Measurements from ENCODE around the gene SIRT2.

GRCh38 chr19:38920602-38921419 lies 21.4 kb upstream of the SIRT2 start:
- TF ChIP-seq, protein P1, sequence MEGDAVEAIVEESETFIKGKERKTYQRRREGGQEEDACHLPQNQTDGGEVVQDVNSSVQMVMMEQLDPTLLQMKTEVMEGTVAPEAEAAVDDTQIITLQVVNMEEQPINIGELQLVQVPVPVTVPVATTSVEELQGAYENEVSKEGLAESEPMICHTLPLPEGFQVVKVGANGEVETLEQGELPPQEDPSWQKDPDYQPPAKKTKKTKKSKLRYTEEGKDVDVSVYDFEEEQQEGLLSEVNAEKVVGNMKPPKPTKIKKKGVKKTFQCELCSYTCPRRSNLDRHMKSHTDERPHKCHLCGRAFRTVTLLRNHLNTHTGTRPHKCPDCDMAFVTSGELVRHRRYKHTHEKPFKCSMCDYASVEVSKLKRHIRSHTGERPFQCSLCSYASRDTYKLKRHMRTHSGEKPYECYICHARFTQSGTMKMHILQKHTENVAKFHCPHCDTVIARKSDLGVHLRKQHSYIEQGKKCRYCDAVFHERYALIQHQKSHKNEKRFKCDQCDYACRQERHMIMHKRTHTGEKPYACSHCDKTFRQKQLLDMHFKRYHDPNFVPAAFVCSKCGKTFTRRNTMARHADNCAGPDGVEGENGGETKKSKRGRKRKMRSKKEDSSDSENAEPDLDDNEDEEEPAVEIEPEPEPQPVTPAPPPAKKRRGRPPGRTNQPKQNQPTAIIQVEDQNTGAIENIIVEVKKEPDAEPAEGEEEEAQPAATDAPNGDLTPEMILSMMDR (IDR thresholded peaks at IDR 0.05; ENCODE audit: insufficient read depth, low read length), result no peak
- TF ChIP-seq REST (IDR thresholded peaks at IDR 0.05; ENCODE audit: insufficient replicate concordance, low read depth) (no peak), GABPA (IDR thresholded peaks at IDR 0.05; ENCODE audit: low read depth) (no peak), POLR2AphosphoS5 (IDR thresholded peaks at IDR 0.05; ENCODE audit: low read depth) (no peak)

Measured in HL-60 (cell line).